ENCODE results near the gene ZNF385C. TPM values are rescaled to one million over a fixed set of nuclear protein-coding genes. Genes with fewer than 3 reads are reported as not detected.
A peak's percentile ranks its signal among the peaks of the same experiment; 100 is the strongest.
"Not testable (repeated sequence)": the region's sequence is repeated elsewhere in the genome, so short reads cannot be mapped to it uniquely, and the experiment has no call there.

The ZNF385C gene
- 0.11 TPM for total RNA-seq
- long read RNA-seq = 0 reads

- no peak for DNase-seq (ENCODE audit: missing footprints)
- intact Hi-C loops (cut with DNase I) = no loop called here
Measured at GRCh38 chr17:42097691-42098631, at the start of gene ZNF385C. Gene ZNF385C (minus strand): TSS chr17:42098473. CDS start chr17:42063056, 35,417 bp downstream.

GRCh38 chr17:42146911-42147607 is 48.8 kb upstream of the ZNF385C start:
- ATAC-seq (no peak), DNase-seq (ENCODE audit: missing footprints) (no peak)
- intact Hi-C loops (cut with DNase I) = no loop called here

More at GRCh38 chr17:42097691-42098631, at the start of gene ZNF385C:
- no peak for ATAC-seq

GRCh38 chr17:42143138-42143537 is 44.9 kb upstream of the ZNF385C start:
- intact Hi-C loops (cut with DNase I); ATAC-seq; DNase-seq (ENCODE audit: missing footprints): not testable (repeated sequence)

GRCh38 chr17:42142371-42142896 is 44.2 kb upstream of the ZNF385C start:
- intact Hi-C loops (cut with DNase I) = no loop called here
- ATAC-seq (peak; percentile 72), DNase-seq (ENCODE audit: missing footprints) (no peak)

GRCh38 chr17:42141382-42141781 is 43.1 kb upstream of the ZNF385C start:
- intact Hi-C loops (cut with DNase I) = no loop called here
- DNase-seq (ENCODE audit: missing footprints) (no peak), ATAC-seq (peak; percentile 21)

- DNase-seq (ENCODE audit: missing footprints); intact Hi-C loops (cut with DNase I); ATAC-seq: not testable (repeated sequence)
Measured at GRCh38 chr17:42140690-42141089, 42.4 kb upstream of the ZNF385C start.

GRCh38 chr17:42138749-42139492 is 40.6 kb upstream of the ZNF385C start:
- intact Hi-C loops (cut with DNase I) = no loop called here
- DNase-seq (ENCODE audit: missing footprints) (no peak), ATAC-seq (peak; percentile 22)

- ATAC-seq (no peak), DNase-seq (ENCODE audit: missing footprints) (no peak)
- intact Hi-C loops (cut with DNase I) = no loop called here
Measured at GRCh38 chr17:42136654-42137051, 38.4 kb upstream of the ZNF385C start.

GRCh38 chr17:42135664-42136653 is 37.7 kb upstream of the ZNF385C start:
- DNase-seq (ENCODE audit: missing footprints) (peak; percentile 86), ATAC-seq (peak; percentile 78)
- intact Hi-C loops (cut with DNase I) = no loop called here

- intact Hi-C loops (cut with DNase I) = no loop called here
- no peak for DNase-seq (ENCODE audit: missing footprints)
- ATAC-seq = no peak
Measured at GRCh38 chr17:42135151-42135550, 36.9 kb upstream of the ZNF385C start.

GRCh38 chr17:42133461-42134041 is 35.3 kb upstream of the ZNF385C start:
- no peak for DNase-seq (ENCODE audit: missing footprints)

GRCh38 chr17:42132941-42133340 is 34.7 kb upstream of the ZNF385C start:
- DNase-seq (ENCODE audit: missing footprints) (no peak), ATAC-seq (peak; percentile 44)
- intact Hi-C loops (cut with DNase I) = no loop called here

More at GRCh38 chr17:42133461-42134041, 35.3 kb upstream of the ZNF385C start:
- no peak for ATAC-seq
- intact Hi-C loops (cut with DNase I) = no loop called here

- ATAC-seq (no peak), DNase-seq (ENCODE audit: missing footprints) (no peak)
- intact Hi-C loops (cut with DNase I) = no loop called here
Measured at GRCh38 chr17:42131981-42132432, 33.7 kb upstream of the ZNF385C start.

GRCh38 chr17:42131232-42131631 is 33.0 kb upstream of the ZNF385C start:
- ATAC-seq = no peak
- DNase-seq (ENCODE audit: missing footprints) = no peak
- intact Hi-C loops (cut with DNase I) = no loop called here

- no peak for ATAC-seq
Measured at GRCh38 chr17:42130310-42130936, 32.1 kb upstream of the ZNF385C start.

GRCh38 chr17:42129109-42129837 is 31.0 kb upstream of the ZNF385C start:
- ATAC-seq = peak; percentile 50
- intact Hi-C loops (cut with DNase I) = no loop called here
- DNase-seq (ENCODE audit: missing footprints) = no peak

More at GRCh38 chr17:42130310-42130936, 32.1 kb upstream of the ZNF385C start:
- DNase-seq (ENCODE audit: missing footprints) = no peak
- intact Hi-C loops (cut with DNase I) = no loop called here

Data from Right ventricle myocardium inferior (tissue), 1 donor.